NCI-H1048 (cell line): ENCODE results near the gene HNF4A.

Experiments used
- DNase-seq: peaks from one replicate; lab custom pipeline; 2025; lab: John Stamatoyannopoulos, UW

The HNF4A gene

GRCh38 chr20:44392776-44393607 lies 37.5 kb downstream of the HNF4A start:
- DNase-seq = no peak

DNA sequence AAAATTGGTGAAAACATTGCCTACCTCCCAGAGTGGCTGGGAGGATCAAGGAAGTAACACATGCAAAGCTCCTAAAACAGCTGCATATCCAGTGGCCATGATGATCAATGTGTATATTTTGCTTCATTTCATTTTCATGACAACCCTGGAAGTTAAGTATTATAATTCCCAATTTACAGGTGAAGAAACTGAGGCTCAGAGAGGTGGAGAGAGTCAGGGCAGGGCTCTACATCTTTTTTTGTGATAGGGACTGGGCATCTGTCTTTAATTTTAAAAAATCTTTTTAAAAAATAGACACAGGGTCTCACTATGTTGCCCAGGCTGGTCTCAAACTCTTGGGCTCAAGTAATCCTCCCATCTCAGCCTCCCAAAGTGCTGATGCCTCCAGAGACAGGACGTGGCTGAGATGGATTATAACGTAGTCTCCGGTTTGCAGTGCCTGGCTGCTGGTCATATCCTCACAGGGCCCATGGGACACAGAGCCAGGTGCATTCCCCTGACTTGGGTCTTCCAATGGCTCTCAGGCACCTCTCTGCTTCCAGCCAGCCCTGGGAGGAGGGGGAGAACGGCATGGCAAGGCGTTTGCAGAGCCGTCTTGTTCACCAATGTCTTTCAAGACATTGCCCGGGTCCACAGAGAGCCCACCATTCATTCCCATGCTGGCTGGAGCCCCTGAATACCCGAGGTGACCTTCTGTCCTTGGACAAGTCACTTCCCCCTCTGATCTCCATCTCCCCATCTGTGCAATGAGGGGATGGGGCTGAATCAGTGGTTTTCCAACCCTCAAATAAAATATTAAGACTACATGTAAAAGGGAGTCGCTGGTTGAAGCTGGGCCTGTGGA lies 38.3 kb downstream of the HNF4A start:
- DNase-seq = no peak

GRCh38 chr20:44394452-44394701 lies 38.9 kb downstream of the HNF4A start:
- no peak for DNase-seq

DNA sequence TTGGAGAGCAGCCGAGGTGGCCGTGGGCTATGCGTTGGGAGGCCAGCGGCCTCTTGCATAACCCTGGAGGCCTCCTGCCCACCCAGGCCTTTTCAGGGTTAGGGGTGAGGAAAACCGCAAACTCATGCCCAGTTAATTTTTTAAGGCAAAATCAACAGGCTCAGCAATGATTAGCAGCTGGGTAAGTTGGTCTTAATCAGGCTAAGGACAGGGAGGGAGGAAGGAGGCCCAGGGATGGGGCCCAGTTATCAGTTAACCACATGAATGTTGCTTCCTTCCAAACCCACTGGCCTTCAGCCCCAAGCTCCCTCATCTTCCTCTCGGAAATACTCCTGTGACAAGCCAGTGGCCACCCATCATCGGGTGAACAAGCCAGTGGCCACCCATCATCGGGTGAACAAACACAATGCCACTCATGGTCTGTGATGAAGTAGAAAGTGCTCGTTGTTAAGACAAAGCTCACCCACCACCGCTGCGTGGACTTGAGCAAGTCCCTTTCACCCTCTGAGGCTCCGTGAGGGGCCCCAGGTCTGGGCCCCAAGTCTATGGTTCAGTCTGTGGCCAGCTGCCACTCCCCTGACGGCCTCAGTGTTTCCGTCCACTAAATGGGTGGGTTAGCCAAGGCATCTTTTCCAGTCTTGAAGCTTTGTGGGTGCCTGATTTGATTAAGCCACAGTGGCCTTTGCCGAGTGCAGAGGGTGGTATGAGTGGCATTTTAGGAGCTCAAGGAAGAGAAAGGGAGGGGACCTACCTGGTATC lies 39.4 kb downstream of the HNF4A start:
- no peak for DNase-seq

DNA sequence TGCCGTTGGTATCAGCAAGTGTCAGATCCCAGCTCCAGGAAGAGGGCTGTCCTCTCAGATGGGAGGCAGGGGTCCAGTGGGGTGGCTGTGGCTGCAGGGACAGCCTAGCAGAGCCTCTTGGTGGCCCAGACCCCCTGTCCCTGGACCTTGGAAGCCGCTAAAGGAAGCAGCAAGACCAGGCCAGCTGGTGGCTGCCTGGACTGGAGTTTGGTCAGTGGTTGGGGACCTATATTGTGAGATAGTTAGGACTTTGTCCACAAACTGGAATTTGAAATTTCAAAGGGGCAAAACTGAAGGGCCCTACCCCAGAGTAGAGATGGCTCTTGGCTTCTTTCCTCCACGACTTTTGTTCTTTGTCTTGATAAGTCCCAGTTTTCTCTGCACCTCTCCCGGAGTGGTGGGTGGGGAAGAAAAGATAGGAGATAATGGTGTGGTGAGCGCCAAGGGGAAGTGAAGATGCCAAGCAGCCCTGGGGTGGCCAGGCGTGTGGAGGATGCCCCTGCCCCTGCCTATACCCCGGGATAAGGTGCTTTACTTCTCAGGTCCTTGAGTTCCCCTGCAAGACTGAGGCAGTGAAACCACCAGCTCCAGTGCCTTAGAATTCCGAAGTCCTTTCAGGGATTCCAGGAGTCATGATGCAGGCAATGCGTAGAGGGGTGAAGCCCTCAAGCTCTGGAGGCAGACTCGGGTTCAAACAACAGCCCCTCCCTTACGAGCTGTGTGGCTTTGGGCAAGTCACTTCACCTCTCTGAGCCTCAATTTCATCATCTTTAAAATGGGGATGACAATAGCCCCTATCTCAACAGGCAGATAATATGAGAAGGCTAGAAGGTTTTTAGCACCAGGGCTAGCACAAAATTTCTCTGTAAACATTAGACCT lies 40.2 kb downstream of the HNF4A start:
- DNase-seq = no peak

DNA sequence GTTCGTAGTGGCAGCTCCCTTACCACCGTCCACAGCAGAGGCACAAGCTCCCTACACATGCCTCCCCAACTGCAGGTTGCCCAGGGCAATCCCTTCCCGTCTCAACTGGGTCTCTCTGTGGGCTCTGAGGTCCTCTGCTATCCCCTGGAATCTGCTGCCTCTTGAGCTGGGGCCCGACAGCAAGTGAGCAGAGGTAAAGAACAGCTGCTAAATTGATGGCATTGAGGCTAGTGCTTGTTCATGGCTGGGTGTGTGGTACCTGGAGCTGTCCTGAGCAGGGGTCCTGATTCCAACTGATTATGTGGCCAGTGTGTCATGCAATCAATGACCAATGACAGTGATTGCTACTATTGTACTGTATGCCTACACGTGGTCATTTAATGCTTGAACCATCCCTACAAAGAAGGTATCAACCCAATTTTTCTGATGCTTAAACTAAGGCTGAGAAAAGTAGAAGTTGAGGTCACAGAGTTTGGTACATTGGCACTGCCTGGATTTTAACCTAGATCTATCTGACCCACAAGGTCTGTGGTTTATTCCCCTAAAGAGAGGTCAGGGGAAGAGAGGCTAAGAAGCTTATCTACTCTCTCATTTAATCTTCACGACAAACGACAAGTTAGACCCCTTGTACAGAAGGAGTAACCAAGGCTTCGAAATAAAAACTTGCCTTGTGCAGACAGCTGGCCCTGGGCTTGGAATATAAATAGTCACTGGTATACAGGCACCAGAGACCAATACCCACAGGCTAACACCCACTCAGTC lies 41.1 kb downstream of the HNF4A start:
- DNase-seq = no peak

DNA sequence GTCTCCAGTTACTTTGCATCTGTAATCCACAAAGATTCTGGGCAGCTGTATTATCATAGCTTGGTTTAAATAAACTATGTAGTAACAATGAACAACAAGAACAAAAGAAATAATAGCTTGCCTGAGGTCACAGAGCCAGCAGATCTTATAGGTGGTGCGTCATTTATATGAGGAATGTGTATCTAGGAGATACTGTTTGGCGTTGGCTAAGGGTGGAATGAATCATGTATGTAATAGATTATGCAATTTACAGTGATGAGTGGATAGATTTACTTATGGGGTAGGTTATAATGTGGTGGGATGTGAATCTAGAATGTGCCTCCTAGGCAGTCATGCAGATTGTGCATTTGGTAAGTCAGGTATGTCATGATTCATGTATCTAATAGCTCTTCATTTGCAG lies 42.8 kb downstream of the HNF4A start:
- DNase-seq = no peak

DNA sequence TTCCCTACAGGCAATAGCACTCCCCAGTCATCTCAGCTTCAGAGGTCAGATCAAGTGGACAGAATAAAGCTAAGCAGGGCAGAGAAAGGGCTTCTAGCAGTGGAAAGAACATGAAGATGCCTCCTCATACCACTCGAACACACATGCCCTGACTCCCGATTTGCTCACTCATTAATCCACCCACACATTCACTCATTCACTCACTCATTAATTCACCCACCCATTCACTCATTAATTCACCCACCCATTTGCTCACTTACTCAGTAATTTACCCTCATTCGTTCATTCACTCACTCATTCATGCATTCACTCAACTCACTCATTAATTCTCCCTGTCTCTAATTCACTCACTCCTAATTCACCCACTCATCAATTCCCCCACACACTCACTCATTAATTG lies 43.9 kb downstream of the HNF4A start:
- no peak for DNase-seq

GRCh38 chr20:44400671-44400969 lies 45.1 kb downstream of the HNF4A start:
- no peak for DNase-seq

- no peak for DNase-seq
Measured at GRCh38 chr20:44400970-44401769, 45.7 kb downstream of the HNF4A start.

DNA sequence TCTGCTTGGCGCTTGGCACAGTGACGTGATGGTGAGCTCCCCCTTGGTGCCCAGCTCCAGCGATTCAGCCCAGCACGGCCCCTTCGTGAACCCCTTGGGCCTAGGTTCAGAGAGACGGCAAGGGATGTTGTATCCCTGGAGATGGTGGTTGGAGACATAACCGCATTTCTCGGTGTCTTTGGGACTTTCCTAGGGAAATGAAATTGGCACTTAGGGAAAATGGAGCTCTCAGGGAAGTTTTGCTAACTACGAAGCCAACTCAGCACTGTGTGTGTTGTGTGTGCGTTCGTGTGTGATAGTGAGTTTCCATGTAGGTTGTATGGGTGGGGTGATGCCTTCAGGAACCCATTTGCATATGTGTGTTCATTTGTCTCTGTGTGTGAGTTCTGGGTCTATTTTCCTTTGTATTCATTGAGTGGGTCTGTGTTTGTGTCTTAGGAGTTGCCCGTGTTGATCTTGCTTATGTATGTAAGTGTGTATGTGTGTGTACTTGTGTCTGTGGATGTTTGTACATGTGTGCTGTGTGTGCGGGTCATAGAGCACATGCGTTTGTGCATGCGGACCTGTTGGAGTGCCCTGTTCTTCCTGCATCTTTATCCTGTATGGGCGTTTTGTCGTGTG lies 46.4 kb downstream of the HNF4A start:
- DNase-seq = no peak

DNA sequence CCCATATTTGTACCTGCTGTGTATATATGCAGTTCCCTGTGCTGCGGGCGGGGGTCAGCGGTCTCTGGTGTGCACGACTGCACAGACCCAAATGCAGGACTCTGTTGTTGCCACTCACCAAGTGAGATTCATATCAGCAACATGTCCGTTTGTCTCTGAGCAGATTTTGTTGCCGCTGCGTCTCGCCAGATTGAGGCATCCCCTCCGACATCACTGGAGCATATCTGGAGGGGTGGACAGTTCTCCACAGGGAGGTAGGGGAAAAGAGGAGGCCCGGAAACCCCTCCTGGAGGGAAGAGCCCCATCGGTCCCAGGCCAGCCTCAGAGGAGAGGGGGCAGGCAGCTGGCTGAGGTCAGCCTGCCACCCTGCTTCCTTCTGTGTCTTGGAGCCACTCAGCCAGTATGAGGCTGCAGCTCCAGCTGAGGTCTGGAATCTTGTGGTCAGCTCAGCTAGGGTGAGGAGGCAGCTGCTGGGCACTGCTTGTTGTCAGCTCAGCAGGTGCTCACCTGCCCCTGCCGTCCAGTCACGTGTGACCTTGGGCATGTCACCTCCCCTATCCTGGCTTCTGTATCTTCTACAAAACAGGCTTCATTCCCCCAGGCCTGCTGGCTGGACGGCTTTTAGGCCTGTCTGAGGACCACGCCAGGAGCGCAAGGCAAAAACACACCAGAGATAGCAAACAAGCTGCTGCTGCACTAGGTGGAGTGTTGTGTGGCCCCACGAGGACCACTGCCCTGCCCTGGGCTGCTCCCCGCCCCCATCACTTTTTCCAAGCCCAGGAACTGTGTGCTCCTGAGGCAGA lies 47.1 kb downstream of the HNF4A start:
- no peak for DNase-seq

GRCh38 chr20:44403194-44404112 lies 48.0 kb downstream of the HNF4A start:
- no peak for DNase-seq

DNA sequence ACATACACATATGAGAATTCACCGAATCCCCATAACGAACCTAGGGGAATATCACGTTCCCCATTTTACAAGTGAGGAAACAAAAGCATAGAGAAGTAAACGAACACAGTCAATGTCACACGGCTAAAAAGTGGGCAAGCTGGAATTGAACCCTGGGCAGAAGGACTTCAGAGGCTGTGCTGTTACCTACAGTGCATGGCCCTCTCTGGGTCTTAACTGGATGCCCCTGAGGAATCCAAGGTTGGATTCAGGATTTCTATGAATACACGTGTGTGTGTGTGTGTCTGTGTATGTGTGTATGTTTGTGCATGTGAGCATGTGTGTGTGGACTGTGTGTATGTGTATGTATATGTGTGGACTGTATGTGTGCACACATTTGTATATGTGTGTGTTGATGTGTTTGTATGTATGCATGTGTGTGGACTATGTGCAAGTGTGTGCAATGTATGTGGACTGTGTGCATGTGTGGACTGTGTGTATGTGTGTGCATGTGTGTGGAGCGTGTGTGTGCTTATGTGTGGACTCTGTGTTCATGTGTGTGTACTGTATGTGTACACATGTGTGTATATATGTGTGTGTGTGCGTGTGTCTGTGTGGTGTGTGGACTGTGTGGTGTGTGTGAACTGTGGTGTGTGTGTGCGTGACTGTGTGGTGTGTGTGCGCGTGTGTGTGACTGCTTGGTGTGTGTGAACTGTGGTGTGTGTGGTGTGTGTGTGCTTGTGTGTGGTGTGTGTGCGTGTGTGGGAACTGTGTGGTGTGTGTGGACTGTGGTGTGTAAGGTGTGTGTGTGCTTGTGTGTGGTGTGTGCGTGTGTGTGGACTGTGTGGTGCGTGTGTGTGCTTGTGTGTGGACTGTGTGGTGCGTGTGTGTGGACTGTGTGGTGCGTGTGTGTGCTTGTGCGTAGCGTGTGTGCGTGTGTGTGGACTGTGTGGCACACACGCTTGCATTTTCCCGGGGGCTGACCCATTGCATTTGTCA lies 49.0 kb downstream of the HNF4A start:
- no peak for DNase-seq

GRCh38 chr20:44405257-44405656 lies 49.8 kb downstream of the HNF4A start:
- DNase-seq = no peak

- DNase-seq = no peak
Measured at GRCh38 chr20:44405785-44406571, 50.5 kb downstream of the HNF4A start.
